ENCODE measurements around the gene FTO.

Gene FTO

DNA sequence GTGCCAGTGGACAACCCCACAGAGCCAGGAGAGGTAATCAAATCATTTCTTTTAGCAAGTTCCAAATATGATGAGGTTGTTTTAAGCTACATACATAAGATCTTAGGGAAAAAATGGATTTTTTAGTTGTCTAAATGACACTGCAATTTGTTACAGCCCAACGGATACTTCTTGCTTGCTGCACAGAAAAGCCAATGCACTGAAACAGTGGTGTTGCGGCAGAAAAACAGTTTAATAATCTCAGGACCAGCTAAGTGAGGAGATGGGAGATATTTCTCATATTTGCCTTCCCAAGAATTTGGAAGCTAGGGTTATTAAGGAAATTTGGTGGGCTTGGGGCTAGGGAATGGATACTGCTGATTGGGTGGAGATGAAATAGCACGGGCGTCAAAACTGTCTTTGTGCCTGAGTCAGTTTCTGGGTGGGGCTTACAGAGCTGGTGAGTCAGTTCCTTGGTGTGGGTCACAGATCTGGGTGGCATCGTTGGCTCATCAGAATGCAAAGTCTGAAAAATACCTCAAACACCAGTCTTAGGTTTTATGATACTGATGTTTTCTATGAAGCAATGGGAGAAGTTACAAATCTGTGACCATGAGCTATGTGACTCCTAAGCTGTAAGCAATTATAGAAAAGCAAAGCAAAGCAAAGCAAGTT, 327.3 kb downstream of the FTO start:
- DNase-seq: no peak

DNA sequence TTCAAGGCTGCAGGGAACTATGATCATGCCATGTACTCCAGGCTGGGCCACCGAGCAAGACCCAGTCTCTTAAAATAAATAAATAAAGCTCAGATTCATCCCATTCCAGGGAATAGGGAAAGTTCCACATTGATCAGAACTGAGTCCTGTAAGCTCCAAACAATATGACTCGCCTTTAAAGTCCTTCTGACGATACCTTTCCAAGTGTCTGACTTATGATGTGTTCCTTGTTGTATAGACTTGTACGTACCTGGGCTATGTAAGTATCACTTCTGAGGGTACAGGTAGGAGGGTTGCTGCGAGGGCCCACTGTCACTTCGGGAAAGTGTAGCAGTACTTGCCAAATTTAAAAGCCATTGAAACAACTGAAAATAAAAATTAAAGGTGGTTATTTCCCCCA, 329.8 kb downstream of the FTO start:
- DNase-seq: no peak

DNA sequence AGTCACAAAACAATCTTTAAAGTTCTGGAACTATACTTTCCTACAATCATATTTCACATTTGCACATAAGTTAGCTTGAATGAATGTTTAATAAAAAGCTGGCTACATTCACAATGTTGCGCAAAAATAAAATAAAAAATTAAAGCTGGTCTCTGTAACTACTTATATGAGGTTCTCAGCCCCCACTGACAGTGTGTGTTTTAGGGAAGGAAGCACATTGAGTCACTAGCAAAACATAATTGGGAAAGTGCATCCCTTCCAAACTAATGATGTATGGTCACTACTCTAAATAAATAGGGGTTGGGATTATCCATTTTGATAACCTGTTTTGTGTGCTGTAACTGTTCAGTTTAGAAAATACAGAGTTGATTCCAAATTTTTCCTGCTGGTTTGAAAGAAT, 330.7 kb downstream of the FTO start:
- no peak for DNase-seq

DNA sequence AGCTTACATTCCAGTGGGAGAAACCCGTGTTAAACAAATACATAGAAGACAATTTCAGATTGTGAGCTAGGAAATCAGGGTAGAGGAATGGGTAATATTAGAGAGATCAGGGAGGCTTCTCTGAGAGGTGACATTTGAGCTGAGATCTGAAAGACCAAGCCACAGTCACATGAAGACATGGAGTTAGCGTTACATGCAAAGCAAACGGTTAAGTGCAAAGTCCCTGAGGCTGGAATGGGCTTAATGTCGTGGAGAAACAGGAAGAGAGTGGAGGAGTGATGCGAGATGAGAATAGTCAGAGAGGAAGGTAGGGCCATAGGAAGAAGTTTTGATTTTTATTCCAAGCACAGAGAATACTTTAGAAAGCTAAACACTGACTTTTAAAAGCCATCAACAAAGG, 336.5 kb downstream of the FTO start:
- no peak for DNase-seq

- DNase-seq: no peak
These were observed 337.0 kb downstream of the FTO start for GRCh38 chr16:54040975-54041374.

- no peak for DNase-seq
These were observed 344.9 kb downstream of the FTO start for GRCh38 chr16:54048586-54049495.

DNA sequence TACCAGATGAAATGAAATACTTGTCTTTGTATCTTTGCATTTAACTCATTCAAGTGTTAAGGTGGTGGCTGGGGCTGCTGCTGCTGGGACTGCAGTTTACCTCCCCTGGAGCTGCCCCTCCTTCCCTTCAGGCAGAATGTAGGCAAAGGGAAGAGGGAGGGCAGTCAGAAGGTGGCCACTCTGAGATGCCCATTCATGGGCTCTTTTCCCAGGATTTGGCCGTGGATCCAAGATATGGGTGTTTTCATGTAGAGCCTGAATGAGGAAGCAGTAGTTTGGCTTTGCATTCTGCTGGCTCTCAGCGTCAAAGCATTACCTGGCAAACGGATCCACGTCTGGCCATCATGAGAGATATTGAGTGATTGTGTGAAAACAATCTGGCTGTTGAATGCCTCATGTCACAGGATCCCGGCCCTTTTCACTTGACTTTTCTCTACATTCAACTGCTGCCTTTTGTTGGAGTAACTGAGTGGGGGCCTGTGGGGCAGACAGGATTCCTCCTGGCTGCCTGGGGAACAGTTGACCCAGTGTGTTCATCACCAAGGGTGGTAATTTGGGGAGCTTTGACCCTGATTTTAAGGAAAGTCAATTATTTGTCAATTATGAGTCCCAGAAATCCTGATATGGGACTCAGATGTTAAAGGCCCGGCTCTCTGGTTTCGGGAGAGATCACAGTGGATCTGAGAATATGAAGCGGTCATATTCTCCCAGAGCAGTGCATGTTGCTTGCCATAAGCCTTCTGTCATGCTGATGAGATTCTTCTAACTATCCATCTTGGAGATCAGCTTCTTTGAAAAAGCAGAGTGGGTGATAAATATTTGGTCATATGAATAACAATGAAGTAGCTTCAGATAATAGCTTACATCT, 345.9 kb downstream of the FTO start:
- no peak for DNase-seq

- DNase-seq: no peak
These were observed 346.7 kb downstream of the FTO start for GRCh38 chr16:54050459-54051210.

DNA sequence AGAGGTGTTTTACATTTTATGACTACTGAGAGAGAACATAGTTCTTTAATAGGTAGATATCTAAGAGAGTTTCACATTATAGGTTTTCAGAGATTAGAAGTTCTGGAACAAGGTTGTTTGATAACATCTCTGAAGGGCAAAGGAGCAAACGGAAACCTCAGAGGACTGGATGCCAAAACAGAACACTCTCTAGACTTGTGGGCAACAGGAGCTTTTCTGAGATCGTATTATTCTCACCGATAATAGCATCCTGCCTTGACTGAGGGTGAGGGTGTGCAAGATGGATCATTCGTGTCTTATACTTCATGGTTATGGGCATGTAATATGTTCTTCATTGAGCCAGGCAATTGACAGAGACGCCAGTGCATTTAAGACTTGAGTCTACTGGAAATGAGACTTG, 347.9 kb downstream of the FTO start:
- DNase-seq: no peak

GRCh38 chr16:54052271-54052670, 348.3 kb downstream of the FTO start:
- no peak for DNase-seq

DNA sequence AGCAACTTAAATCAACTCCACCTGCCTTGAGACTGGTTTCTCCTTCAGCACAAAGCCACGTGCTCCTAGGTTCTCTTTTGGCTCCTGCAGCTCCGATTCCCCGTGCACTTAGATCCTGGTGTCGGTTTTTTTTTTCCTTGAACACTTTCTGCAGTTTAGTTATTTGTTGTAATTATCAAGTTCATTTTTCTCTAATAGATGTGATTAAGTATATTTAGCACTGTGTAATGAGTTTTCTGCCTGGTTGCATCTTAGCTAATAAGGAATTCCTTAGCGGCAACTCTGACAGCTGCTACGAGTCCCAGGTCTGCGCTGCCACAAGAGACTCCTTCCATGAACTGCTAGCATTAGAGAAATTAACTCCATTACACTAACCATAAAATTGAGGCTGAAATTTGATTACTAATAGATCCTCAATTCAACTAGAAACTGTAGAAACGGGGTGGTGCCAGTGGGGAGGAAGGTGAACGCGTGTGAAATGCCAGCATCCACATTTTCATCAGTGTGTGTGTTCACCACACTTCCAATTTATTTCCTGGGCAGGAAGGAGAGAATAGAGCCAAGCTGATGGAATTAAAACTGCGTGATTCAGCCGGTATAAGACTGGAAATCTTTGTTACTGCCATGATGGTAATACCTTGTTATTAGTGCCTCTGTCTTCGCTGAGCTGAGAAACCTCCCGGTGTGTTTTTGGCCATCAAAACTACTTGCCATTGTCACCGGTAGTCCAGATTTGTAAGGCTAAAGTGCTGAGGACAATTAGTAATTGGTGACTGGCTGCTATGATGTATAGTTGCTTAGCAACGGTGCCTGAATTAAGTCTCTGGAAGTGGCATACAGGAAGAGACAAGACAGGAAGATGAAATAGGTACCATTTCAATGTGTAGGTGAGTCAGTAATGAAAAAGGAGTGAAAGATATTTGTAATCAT, 350.2 kb downstream of the FTO start:
- DNase-seq: no peak

DNA sequence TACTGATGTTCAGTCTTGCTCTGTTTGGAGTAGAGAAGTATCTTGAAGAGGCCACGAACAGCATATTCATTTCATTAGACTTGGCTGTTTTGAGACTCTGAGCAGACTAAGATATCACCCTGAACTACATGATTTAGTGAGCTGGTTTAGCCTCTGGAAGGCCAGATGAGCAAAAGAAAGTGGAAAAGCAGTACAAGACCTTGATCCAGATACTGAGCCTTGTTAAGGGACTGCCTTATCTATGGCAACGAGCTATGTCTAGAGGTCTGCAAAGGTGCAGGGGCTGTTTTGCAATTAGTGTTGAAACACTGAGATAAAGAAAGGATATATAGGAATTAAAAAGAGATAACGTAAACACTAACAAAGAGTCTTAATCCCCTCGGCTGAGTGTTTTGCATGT, 351.2 kb downstream of the FTO start:
- DNase-seq: no peak

- no peak for DNase-seq
These were observed 351.9 kb downstream of the FTO start for GRCh38 chr16:54055864-54056263.

- no peak for DNase-seq
These were observed 353.0 kb downstream of the FTO start for GRCh38 chr16:54056921-54057320.

DNA sequence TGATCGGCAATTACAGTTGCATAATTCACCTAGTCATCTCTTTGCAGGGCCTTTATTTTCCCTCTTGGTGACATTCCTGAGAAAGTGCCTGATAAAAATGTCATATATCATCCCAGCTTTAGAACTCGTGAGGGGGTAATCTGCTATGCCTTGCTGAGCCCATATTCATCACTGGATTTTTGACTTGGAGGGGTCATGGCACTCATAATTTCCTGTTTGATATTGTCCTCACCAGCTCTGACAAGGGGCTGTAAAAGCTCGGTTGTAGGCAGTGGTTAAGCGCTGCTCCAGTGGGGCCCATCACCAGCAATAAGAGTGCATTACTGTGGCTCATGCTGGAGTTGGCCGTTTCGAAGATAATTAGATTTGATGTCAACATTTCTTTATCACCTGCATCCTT, 355.4 kb downstream of the FTO start:
- no peak for DNase-seq

GRCh38 chr16:54060599-54061421, 356.9 kb downstream of the FTO start:
- DNase-seq: no peak

DNA sequence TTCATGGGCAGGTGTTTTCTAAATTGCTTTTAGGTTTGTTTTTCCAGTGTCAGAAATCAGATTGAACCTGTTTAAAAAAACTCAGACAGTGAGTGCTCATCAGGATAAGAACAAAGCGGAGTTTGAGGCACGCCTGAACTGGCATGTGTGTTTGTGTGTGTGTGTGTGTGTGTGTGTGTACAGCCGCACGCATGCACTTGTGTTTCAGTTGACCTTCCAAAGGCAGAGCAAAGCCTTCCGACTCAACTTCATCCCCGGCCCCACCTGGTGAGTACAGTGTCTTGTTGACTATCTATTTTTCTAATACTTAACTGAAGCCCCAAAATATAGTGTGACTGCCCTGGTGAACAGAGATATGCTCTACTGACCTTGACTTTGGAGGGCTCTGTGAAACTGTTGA, 357.5 kb downstream of the FTO start:
- DNase-seq: no peak

GRCh38 chr16:54062361-54063278, 358.7 kb downstream of the FTO start:
- no peak for DNase-seq

- DNase-seq: no peak
These were observed 359.4 kb downstream of the FTO start for GRCh38 chr16:54063279-54063773.

Data from NCI-H1048 (cell line).